Uterus (tissue), 4 donors: ENCODE data around the gene NPR2. TPM values are rescaled to one million over a fixed set of nuclear protein-coding genes. Genes with fewer than 3 reads are reported as not detected.

Experiments used
- small RNA-seq: library from RNA; depleted of rRNA; stranded (forward); fragments of <200 nt; gene quantifications from one replicate; pipeline ENCODE3, GENCODE V24; 2016
- total RNA-seq, 4 donors: library from RNA; depleted of rRNA in 3 of 4; stranded (reverse); fragments of >200 nt in 3 of 4; gene quantifications; one replicate each; pipeline versions ENCODE4 v1.1.0 to v1.2.4, GENCODE V29; 2014 to 2023
- donor health status: DM: yes; HTN: yes; CAD: no.

The NPR2 gene
- total RNA-seq, 4 donors from 2014 or later = 3.8 to 70.4 (median 31.7) TPM

Small RNAs within 50 kb of the gene (small RNA-seq; reads per million reads assigned to genes)
- gene HINT2 = not detected

Other genes with a start within 250 kb of the NPR2 start
- 10 to 100 TPM in 3 of 4 donors, 1 to 10 TPM in 1; 2.0 to 59.7 (median 15.5) TPM for gene TESK1, start 186.3 kb upstream of the NPR2 start, total RNA-seq
- 1 to 10 TPM in 2 of 4 donors, not detected in 2; 2.8 to 3.0 TPM for gene CD72, start 173.2 kb upstream of the NPR2 start, total RNA-seq
- under 1 TPM in 2 of 4 donors, not detected in 2; 0.21 to 0.51 TPM for gene SIT1, start 140.7 kb upstream of the NPR2 start, total RNA-seq
- gene RMRP, start 133.6 kb upstream of the NPR2 start, total RNA-seq = over 10,000 TPM in 2 of 4 donors, 1,000 to 10,000 TPM in 2; 2,632 to 57,722 (median 9,015) TPM
- gene CCDC107, start 133.3 kb upstream of the NPR2 start, total RNA-seq = 100 to 1,000 TPM in 1 of 4 donors, 10 to 100 TPM in 2, 1 to 10 TPM in 1; 9.0 to 120 (median 32.1) TPM
- gene ARHGEF39, start 126.4 kb upstream of the NPR2 start, total RNA-seq = 1 to 10 TPM in 3 of 4 donors, not detected in 1; 1.5 to 3.6 (median 2.4) TPM
- under 1 TPM in 1 of 4 donors, not detected in 3; 0.14 TPM for gene CA9, start 117.7 kb upstream of the NPR2 start, total RNA-seq
- 1,000 to 10,000 TPM in 2 of 4 donors, 100 to 1,000 TPM in 2; 491 to 2,682 (median 829) TPM for gene TPM2, start 101.7 kb upstream of the NPR2 start, total RNA-seq
- gene TLN1, start 59.4 kb upstream of the NPR2 start, total RNA-seq = 100 to 1,000 TPM; 202 to 540 (median 281) TPM
- 100 to 1,000 TPM in 1 of 4 donors, 10 to 100 TPM in 3; 30.5 to 105 (median 47.2) TPM for gene CREB3, start 58.9 kb upstream of the NPR2 start, total RNA-seq
- 100 to 1,000 TPM in 1 of 4 donors, 10 to 100 TPM in 3; 26.9 to 104 (median 42.1) TPM for gene GBA2, start 42.4 kb upstream of the NPR2 start, total RNA-seq
- 10 to 100 TPM in 2 of 4 donors, 1 to 10 TPM in 2; 2.0 to 38.1 (median 10.3) TPM for gene RGP1, start 42.3 kb upstream of the NPR2 start, total RNA-seq
- gene MSMP, start 37.3 kb upstream of the NPR2 start, total RNA-seq = not detected
- gene SPAG8, start 20.7 kb downstream of the NPR2 start, total RNA-seq = 1 to 10 TPM in 2 of 4 donors, under 1 TPM in 1, not detected in 1; 0.26 to 6.0 (median 4.0) TPM
- gene HINT2, start 23.5 kb downstream of the NPR2 start, total RNA-seq = 10 to 100 TPM in 3 of 4 donors, not detected in 1; 11.3 to 38.2 (median 31.5) TPM
- gene FAM221B, start 37.1 kb downstream of the NPR2 start, total RNA-seq = not detected
- gene TMEM8B, start 37.6 kb downstream of the NPR2 start, total RNA-seq = 10 to 100 TPM in 3 of 4 donors, 1 to 10 TPM in 1; 6.7 to 43.3 (median 14.6) TPM
- not detected for gene OR13J1, start 78.8 kb downstream of the NPR2 start, total RNA-seq
- gene HRCT1, start 114.6 kb downstream of the NPR2 start, total RNA-seq = 10 to 100 TPM in 1 of 4 donors, 1 to 10 TPM in 1, under 1 TPM in 1, not detected in 1; 0.59 to 10.1 (median 1.4) TPM
- 10 to 100 TPM in 1 of 4 donors, 1 to 10 TPM in 1, under 1 TPM in 2; 0.29 to 11.7 (median 2.3) TPM for gene SPAAR, start 117.9 kb downstream of the NPR2 start, total RNA-seq
- not detected for gene OR2S2, start 166.6 kb downstream of the NPR2 start, total RNA-seq
- gene RECK, start 245.3 kb downstream of the NPR2 start, total RNA-seq = 10 to 100 TPM; 14.3 to 37.7 (median 30.7) TPM